Measurements from ENCODE around the gene CDH10. TPM values are rescaled to one million over a fixed set of nuclear protein-coding genes. Genes with fewer than 3 reads are reported as not detected.

The CDH10 gene
- total RNA-seq, 1 experiment from 2014 or later, result 0.22 TPM

GRCh38 chr5:24475101-24475500, 169.7 kb downstream of the CDH10 start:
- Mint-ChIP-seq H3K27me3 (ENCODE audit: low read depth) (no peaks in the 10 kb centered on the region), H3K4me1 (peaks cover 6% of the 10 kb centered on the region), H3K4me3 (no peak overlapping the region), H3K27ac (no peak overlapping the region), H3K9me3 (peaks cover 33% of the 10 kb centered on the region), H3K36me3 (peaks cover 18% of the 10 kb centered on the region)
- ATAC-seq (no peak), DNase-seq (ENCODE audit: low spot score) (no peak)
- ChIA-PET CTCF (no interaction called here), POLR2A (no interaction called here)
- TF ChIP-seq RORB (CRISPR knock-in tag; IDR thresholded peaks at IDR 0.05), result no peak
- no peak for TF ChIP-seq ZBTB43 (CRISPR knock-in tag; IDR thresholded peaks at IDR 0.05)
- TF ChIP-seq TEAD4 (CRISPR knock-in tag; IDR thresholded peaks at IDR 0.05), result no peak
- TF ChIP-seq MYBL2 (CRISPR knock-in tag; IDR thresholded peaks at IDR 0.05), result no peak
- TF ChIP-seq CBFB (CRISPR knock-in tag; IDR thresholded peaks at IDR 0.05; ENCODE audit: low read depth), result no peak
- TF ChIP-seq PREB (CRISPR knock-in tag; IDR thresholded peaks at IDR 0.05; ENCODE audit: borderline replicate concordance), result no peak
- TF ChIP-seq PRDM15 (CRISPR knock-in tag; IDR thresholded peaks at IDR 0.05), result no peak
- no peak for TF ChIP-seq TEAD1 (CRISPR knock-in tag; IDR thresholded peaks at IDR 0.05)
- no peak for TF ChIP-seq SOX15 (CRISPR knock-in tag; IDR thresholded peaks at IDR 0.05)

- ATAC-seq, result no peak
- TF ChIP-seq ZNF317 (CRISPR knock-in tag; IDR thresholded peaks at IDR 0.05; ENCODE audit: borderline replicate concordance, low read depth) (no peak), GABPB1 (CRISPR knock-in tag; IDR thresholded peaks at IDR 0.05) (no peak), NFE2L1 (CRISPR knock-in tag; IDR thresholded peaks at IDR 0.05) (no peak), CREM (CRISPR knock-in tag; IDR thresholded peaks at IDR 0.05) (no peak), ZNF219 (CRISPR knock-in tag; IDR thresholded peaks at IDR 0.05; ENCODE audit: borderline replicate concordance) (no peak), E2F1 (CRISPR knock-in tag; IDR thresholded peaks at IDR 0.05) (no peak)
- Mint-ChIP-seq H3K4me1 (peaks cover 6% of the 10 kb centered on the region), H3K9me3 (peaks cover 29% of the 10 kb centered on the region), H3K27ac (no peak overlapping the region), H3K27me3 (ENCODE audit: low read depth) (no peaks in the 10 kb centered on the region), H3K36me3 (peaks cover 18% of the 10 kb centered on the region), H3K4me3 (no peak overlapping the region)
- no peak for DNase-seq (ENCODE audit: low spot score)
- POLR2A ChIA-PET, result no interaction called here
- CTCF ChIA-PET, result no interaction called here
Observed at GRCh38 chr5:24474685-24475084, 170.1 kb downstream of the CDH10 start.

- ATAC-seq, result no peak
- no peak overlapping the region for H3K27ac Mint-ChIP-seq
- H3K4me1 Mint-ChIP-seq, result peaks cover 2% of the 10 kb centered on the region
- H3K36me3 Mint-ChIP-seq, result peaks cover 18% of the 10 kb centered on the region
- H3K4me3 Mint-ChIP-seq, result no peak overlapping the region
- H3K9me3 Mint-ChIP-seq, result peaks cover 29% of the 10 kb centered on the region
- CTCF ChIA-PET, result no interaction called here
- TF ChIP-seq CREB1 (CRISPR knock-in tag; IDR thresholded peaks at IDR 0.05), result no peak
- POLR2A ChIA-PET, result no interaction called here
- DNase-seq (ENCODE audit: low spot score), result no peak
- H3K27me3 Mint-ChIP-seq (ENCODE audit: low read depth), result no peaks in the 10 kb centered on the region
Observed at GRCh38 chr5:24472518-24472917, 172.3 kb downstream of the CDH10 start.
